Tibial nerve (tissue), 4 donors: ENCODE results near the gene USP17L29. TPM values are rescaled to one million over a fixed set of nuclear protein-coding genes. Genes with fewer than 3 reads are reported as not detected.
"Not testable (repeated sequence)": the region's sequence is repeated elsewhere in the genome, so short reads cannot be mapped to it uniquely, and the experiment has no call there.

ENCODE experiments used
- DNase-seq, 2 donors: peaks; one replicate each; pipeline ENCODE4 v3.0.0-alpha.2; 2019; ENCODE audit warnings: low spot score in 2 of 2
- H3K27ac ChIP-seq, 4 donors: fragments of 200-600 bp; sonication (generic) in 3 of 4; one replicate each; pipeline ENCODE4 v1.5.1; 2017 to 2019; ENCODE audit warnings: mild to moderate bottlenecking in 1 of 4
- H3K27me3 ChIP-seq, 2 donors: fragments of 200-600 bp; sonication (generic) in 1 of 2; one replicate each; pipeline versions ENCODE4 v1.5.1 to v1.6.0; 2017 to 2019
- H3K36me3 ChIP-seq, 3 donors: fragments of 200-600 bp; sonication (generic); one replicate each; pipeline ENCODE4 v1.5.1; 2018 to 2019
- H3K4me1 ChIP-seq, 4 donors: fragments of 200-600 bp; sonication (generic) in 3 of 4; one replicate each; pipeline ENCODE4 v1.5.1; 2017 to 2019
- H3K4me3 ChIP-seq, 4 donors: fragments of 200-600 bp; sonication (generic) in 3 of 4; one replicate each; pipeline ENCODE4 v1.5.1; 2017 to 2019; ENCODE audit warnings: mild to moderate bottlenecking in 1 of 4, moderate library complexity in 1 of 4
- H3K9me3 ChIP-seq, 4 donors: fragments of 200-600 bp; sonication (generic) in 3 of 4; one replicate each; pipeline ENCODE4 v1.5.1; 2017 to 2019
- WGBS, 2 donors: methylation state at CpG; one replicate each; pipeline ENCODE4 v1.1.5; 2018; 5-methylcytosine and 5-hydroxymethylcytosine counted together
- total RNA-seq, 4 donors: library from RNA; depleted of rRNA; stranded (reverse); fragments of >200 nt; gene quantifications; one replicate each; pipeline ENCODE4 v1.1.0, GENCODE V29; 2016

Gene USP17L29, protein sequence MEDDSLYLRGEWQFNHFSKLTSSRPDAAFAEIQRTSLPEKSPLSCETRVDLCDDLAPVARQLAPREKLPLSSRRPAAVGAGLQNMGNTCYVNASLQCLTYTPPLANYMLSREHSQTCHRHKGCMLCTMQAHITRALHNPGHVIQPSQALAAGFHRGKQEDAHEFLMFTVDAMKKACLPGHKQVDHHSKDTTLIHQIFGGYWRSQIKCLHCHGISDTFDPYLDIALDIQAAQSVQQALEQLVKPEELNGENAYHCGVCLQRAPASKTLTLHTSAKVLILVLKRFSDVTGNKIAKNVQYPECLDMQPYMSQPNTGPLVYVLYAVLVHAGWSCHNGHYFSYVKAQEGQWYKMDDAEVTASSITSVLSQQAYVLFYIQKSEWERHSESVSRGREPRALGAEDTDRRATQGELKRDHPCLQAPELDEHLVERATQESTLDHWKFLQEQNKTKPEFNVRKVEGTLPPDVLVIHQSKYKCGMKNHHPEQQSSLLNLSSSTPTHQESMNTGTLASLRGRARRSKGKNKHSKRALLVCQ
- not detected for total RNA-seq

DNA sequence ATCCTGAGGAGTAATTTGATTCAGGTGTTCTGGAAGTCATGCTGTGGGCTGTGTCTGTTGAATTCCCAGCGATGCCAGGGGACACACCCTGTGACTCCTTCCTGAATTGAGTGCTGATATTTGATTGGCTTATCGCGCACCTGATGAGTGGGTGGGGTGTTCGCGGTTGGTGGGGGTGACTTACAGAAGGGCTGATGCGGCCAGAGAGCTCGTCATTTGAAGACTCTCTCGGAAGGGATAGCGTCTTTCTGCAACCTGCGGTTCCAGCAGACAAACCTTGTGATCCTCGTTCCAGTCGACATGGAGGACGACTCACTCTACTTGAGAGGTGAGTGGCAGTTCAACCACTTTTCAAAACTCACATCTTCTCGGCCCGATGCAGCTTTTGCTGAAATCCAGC is at the start of gene USP17L29:
Gene USP17L29, plus strand, starts transcription at position 301 of the 400 bp plus-strand sequence. Its CDS starts 0 bp downstream, at position 301.
- not testable (repeated sequence) for DNase-seq, H3K4me1 ChIP-seq, H3K9me3 ChIP-seq, H3K27me3 ChIP-seq, H3K36me3 ChIP-seq, H3K4me3 ChIP-seq, H3K27ac ChIP-seq
- whole genome bisulfite sequencing, 2 donors: no CpG with 5 or more reads among the region's 15 CpGs

DNA sequence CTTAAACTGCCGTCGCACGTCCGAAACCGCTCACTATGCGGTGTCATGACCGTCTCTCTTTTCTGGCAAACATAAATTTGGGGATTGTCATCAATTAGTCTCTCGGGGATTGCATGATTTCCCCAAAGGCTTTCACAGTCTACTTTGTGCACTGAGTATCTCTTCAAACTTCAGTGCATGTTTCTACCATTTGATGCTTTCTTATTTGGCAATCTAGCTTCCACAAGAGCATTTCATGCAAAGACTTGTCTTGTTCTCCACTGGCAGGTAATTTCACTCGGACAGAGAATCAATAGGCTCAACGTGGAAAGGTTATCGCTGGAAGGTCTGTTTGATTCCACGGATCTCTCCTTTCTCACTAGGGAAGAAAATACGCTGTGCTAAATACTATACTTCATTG is 29.2 kb upstream of the USP17L29 start:
- DNase-seq, H3K4me3 ChIP-seq, H3K27ac ChIP-seq, H3K36me3 ChIP-seq, H3K9me3 ChIP-seq, H3K4me1 ChIP-seq, H3K27me3 ChIP-seq: not testable (repeated sequence)
- 76 to 86% methylated on average over 5 to 9 of the region's 13 CpGs for WGBS, 2 donors

- WGBS, 2 donors: no CpG with 5 or more reads among the region's 15 CpGs
- not testable (repeated sequence) for H3K4me3 ChIP-seq, H3K36me3 ChIP-seq, H3K4me1 ChIP-seq, H3K27me3 ChIP-seq, H3K27ac ChIP-seq, DNase-seq, H3K9me3 ChIP-seq
Observed at GRCh38 chr4:9324865-9325264, 28.6 kb upstream of the USP17L29 start, which contains the start of gene USP17L24. Gene USP17L24 (plus strand): TSS chr4:9325165. CDS start chr4:9325165, 0 bp downstream.

DNA sequence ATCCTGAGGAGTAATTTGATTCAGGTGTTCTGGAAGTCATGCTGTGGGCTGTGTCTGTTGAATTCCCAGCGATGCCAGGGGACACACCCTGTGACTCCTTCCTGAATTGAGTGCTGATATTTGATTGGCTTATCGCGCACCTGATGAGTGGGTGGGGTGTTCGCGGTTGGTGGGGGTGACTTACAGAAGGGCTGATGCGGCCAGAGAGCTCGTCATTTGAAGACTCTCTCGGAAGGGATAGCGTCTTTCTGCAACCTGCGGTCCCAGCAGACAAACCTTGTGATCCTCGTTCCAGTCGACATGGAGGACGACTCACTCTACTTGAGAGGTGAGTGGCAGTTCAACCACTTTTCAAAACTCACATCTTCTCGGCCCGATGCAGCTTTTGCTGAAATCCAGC is 23.8 kb upstream of the USP17L29 start, which contains the start of gene USP17L25:
Gene USP17L25, plus strand, starts transcription at position 301 of the 400 bp plus-strand sequence. Its CDS starts 0 bp downstream, at position 301.
- H3K4me3 ChIP-seq, DNase-seq, H3K9me3 ChIP-seq, H3K36me3 ChIP-seq, H3K27me3 ChIP-seq, H3K4me1 ChIP-seq, H3K27ac ChIP-seq: not testable (repeated sequence)
- WGBS, 2 donors: no CpG with 5 or more reads among the region's 15 CpGs

GRCh38 chr4:9334358-9334757 is 19.1 kb upstream of the USP17L29 start, which contains the start of gene USP17L26:
Gene USP17L26 (plus strand): TSS chr4:9334658. CDS start chr4:9334658, 0 bp downstream.
- not testable (repeated sequence) for H3K36me3 ChIP-seq, H3K27me3 ChIP-seq, H3K27ac ChIP-seq, H3K4me3 ChIP-seq, DNase-seq, H3K4me1 ChIP-seq, H3K9me3 ChIP-seq
- no CpG with 5 or more reads among the region's 15 CpGs for WGBS, 2 donors

DNA sequence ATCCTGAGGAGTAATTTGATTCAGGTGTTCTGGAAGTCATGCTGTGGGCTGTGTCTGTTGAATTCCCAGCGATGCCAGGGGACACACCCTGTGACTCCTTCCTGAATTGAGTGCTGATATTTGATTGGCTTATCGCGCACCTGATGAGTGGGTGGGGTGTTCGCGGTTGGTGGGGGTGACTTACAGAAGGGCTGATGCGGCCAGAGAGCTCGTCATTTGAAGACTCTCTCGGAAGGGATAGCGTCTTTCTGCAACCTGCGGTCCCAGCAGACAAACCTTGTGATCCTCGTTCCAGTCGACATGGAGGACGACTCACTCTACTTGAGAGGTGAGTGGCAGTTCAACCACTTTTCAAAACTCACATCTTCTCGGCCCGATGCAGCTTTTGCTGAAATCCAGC is 14.3 kb upstream of the USP17L29 start, which contains the start of gene USP17L5:
Gene USP17L5, plus strand, starts transcription at position 301 of the 400 bp plus-strand sequence. Its CDS starts 0 bp downstream, at position 301.
- H3K27ac ChIP-seq, H3K27me3 ChIP-seq, H3K9me3 ChIP-seq, H3K36me3 ChIP-seq, H3K4me1 ChIP-seq, DNase-seq, H3K4me3 ChIP-seq: not testable (repeated sequence)
- WGBS, 2 donors: no CpG with 5 or more reads among the region's 15 CpGs

DNA sequence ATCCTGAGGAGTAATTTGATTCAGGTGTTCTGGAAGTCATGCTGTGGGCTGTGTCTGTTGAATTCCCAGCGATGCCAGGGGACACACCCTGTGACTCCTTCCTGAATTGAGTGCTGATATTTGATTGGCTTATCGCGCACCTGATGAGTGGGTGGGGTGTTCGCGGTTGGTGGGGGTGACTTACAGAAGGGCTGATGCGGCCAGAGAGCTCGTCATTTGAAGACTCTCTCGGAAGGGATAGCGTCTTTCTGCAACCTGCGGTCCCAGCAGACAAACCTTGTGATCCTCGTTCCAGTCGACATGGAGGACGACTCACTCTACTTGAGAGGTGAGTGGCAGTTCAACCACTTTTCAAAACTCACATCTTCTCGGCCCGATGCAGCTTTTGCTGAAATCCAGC is 9.6 kb upstream of the USP17L29 start, which contains the start of gene USP17L27:
Gene USP17L27, plus strand, starts transcription at position 301 of the 400 bp plus-strand sequence. Its CDS starts 0 bp downstream, at position 301.
- not testable (repeated sequence) for DNase-seq, H3K4me1 ChIP-seq, H3K27ac ChIP-seq, H3K27me3 ChIP-seq, H3K9me3 ChIP-seq, H3K36me3 ChIP-seq, H3K4me3 ChIP-seq
- no CpG with 5 or more reads among the region's 15 CpGs for WGBS, 2 donors

GRCh38 chr4:9348593-9348992 is 4.8 kb upstream of the USP17L29 start, which contains the start of gene USP17L28:
Gene USP17L28 (plus strand): TSS chr4:9348893. CDS start chr4:9348893, 0 bp downstream.
- H3K27ac ChIP-seq, H3K36me3 ChIP-seq, H3K27me3 ChIP-seq, H3K4me3 ChIP-seq, H3K4me1 ChIP-seq, DNase-seq, H3K9me3 ChIP-seq: not testable (repeated sequence)
- no CpG with 5 or more reads among the region's 15 CpGs for WGBS, 2 donors

DNA sequence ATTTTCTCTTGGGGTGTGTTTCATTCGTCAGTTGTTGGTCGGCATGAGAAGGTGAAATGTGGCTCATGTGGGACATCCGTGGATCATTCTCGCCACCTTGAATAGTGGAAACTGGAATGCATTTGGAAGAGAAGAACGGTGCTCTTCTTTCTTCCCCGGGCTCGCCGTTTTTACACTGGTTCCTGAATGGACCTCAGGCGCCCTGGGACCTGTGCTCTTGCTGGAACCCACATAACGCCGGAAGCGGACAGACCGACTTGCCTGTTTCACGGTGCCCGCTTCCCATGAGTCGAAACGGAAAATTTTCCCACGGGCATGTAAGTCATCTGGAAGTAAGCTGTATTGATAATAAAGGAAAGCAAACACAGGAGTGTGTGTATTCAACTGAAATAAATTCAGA is 2.6 kb upstream of the USP17L29 start:
- DNase-seq, H3K27ac ChIP-seq, H3K27me3 ChIP-seq, H3K4me3 ChIP-seq, H3K4me1 ChIP-seq, H3K36me3 ChIP-seq, H3K9me3 ChIP-seq: not testable (repeated sequence)
- no CpG with 5 or more reads among the region's 18 CpGs for WGBS, 2 donors

DNA sequence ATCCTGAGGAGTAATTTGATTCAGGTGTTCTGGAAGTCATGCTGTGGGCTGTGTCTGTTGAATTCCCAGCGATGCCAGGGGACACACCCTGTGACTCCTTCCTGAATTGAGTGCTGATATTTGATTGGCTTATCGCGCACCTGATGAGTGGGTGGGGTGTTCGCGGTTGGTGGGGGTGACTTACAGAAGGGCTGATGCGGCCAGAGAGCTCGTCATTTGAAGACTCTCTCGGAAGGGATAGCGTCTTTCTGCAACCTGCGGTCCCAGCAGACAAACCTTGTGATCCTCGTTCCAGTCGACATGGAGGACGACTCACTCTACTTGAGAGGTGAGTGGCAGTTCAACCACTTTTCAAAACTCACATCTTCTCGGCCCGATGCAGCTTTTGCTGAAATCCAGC is 9.4 kb downstream of the USP17L29 start, which contains the start of gene USP17L30:
Gene USP17L30, plus strand, starts transcription at position 301 of the 400 bp plus-strand sequence. Its CDS starts 0 bp downstream, at position 301.
- DNase-seq, H3K4me1 ChIP-seq, H3K9me3 ChIP-seq, H3K27me3 ChIP-seq, H3K36me3 ChIP-seq, H3K27ac ChIP-seq, H3K4me3 ChIP-seq: not testable (repeated sequence)
- no CpG with 5 or more reads among the region's 15 CpGs for WGBS, 2 donors

DNA sequence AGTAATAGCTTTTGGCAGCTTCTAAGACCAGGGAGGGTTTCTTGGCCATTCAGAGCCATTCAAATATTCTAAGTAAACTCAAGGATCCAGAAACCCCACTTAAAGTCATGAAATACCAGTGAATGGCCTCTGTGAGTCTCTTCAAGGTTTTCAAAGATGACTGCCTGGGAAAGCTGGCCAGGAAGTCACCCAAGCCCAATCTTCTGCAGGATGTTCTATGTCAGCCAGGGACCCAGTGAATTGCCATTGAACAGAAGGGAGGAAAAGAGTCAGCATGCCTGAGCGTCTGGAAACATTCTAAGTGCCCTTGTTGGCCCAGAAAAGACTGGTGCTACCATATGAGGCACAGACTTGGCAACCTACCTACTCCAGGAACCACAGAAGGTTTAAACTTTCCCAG is 26.4 kb downstream of the USP17L29 start:
- not testable (repeated sequence) for H3K9me3 ChIP-seq, H3K36me3 ChIP-seq, H3K27ac ChIP-seq, H3K27me3 ChIP-seq, H3K4me1 ChIP-seq, DNase-seq, H3K4me3 ChIP-seq
- 38 to 53% methylated on average over 1 of the region's 1 CpG for WGBS, 2 donors
